Stomach (tissue), 9 donors: Measurements from ENCODE around the gene DIAPH3. TPM values are rescaled to one million over a fixed set of nuclear protein-coding genes. Genes with fewer than 3 reads are reported as not detected.

Experiments used
- DNase-seq, 2 donors: peaks; one replicate each; pipeline versions ENCODE4 v3.0.0 to v3.0.0-alpha.2; 2013 to 2019
- H3K27ac ChIP-seq, 5 donors: fragments of 200-600 bp in 4 of 5; sonication (generic) in 4 of 5; one replicate each; pipeline ENCODE4 v1.5.1; 2013 to 2019; ENCODE audit warnings: mild to moderate bottlenecking in 1 of 5, moderate library complexity in 1 of 5
- H3K27me3 ChIP-seq, 3 donors: fragments of 200-600 bp; sonication (generic); one replicate each; pipeline ENCODE4 v1.5.1; 2017 to 2019; ENCODE audit warnings: mixed run types in 1 of 3
- H3K36me3 ChIP-seq, 4 donors: fragments of 200-600 bp; sonication (generic); 1 replicate in 3 of 4; 2 replicates in 1 of 4; pipeline ENCODE4 v1.5.1; 2016 to 2019
- H3K4me1 ChIP-seq, 4 donors: fragments of 200-600 bp; sonication (generic); one replicate each; pipeline ENCODE4 v1.5.1; 2016 to 2019
- H3K4me3 ChIP-seq, 4 donors: fragments of 200-600 bp; sonication (generic) in 3 of 4; one replicate each; pipeline ENCODE4 v1.5.1; 2016 to 2019; ENCODE audit warnings: mild to moderate bottlenecking in 1 of 4
- H3K9me3 ChIP-seq, 4 donors: fragments of 200-600 bp; sonication (generic); one replicate each; pipeline ENCODE4 v1.5.1; 2016 to 2019
- CTCF ChIP-seq, 7 experiments: fragments of 450-650 bp in 4 of 7; fragments of 200-600 bp in 3 of 7; sonication (generic) in 3 of 7; IDR thresholded peaks; one replicate each; pipeline ENCODE4 v1.5.1; 2016 to 2019; ENCODE audit warnings: antibody characterized with exemption in 7 of 7, control low read depth in 2 of 7, mild to moderate bottlenecking in 1 of 7
- EP300 ChIP-seq: sonication (generic); formaldehyde crosslinking; IDR thresholded peaks from one replicate; pipeline ENCODE4 v1.6.1; 2017; ENCODE audit warnings: antibody characterized with exemption
- POLR2A ChIP-seq, 4 donors: fragments of 450-650 bp; IDR thresholded peaks; one replicate each; pipeline ENCODE4 v1.6.1; 2016; ENCODE audit warnings: antibody characterized with exemption in 4 of 4, control low read depth in 2 of 4, mild to moderate bottlenecking in 1 of 4, moderate library complexity in 1 of 4
- POLR2AphosphoS5 ChIP-seq, 3 donors: sonication (generic); formaldehyde crosslinking; IDR thresholded peaks; one replicate each; pipeline ENCODE4 v1.6.1; 2016; ENCODE audit warnings: antibody characterized with exemption in 3 of 3
- WGBS, 5 donors: extraction: QIAGEN DNeasy Blood & Tissue Kit in 3 of 5; methylation state at CpG; one replicate each; pipeline versions ENCODE4 v1.1.5 to v1.1.7; 2013 to 2018; 5-methylcytosine and 5-hydroxymethylcytosine counted together
- intact Hi-C: fragments of 100-400 bp; cut with DNase I; formaldehyde crosslinking; loops from one replicate; pipeline ENCODE4 v1.15.1; 2023; ENCODE audit warnings: low total_unique reads
- polyA plus RNA-seq, 3 donors: library from polyadenylated mRNA; stranded (reverse); fragments of 200-250 nt; gene quantifications; one replicate each; pipeline ENCODE4 v1.2.3, GENCODE V29; 2013
- total RNA-seq, 5 donors: library from RNA; depleted of rRNA; stranded (reverse); fragments of >200 nt; gene quantifications; one replicate each; pipeline versions ENCODE4 v1.1.0 to v1.2.3, GENCODE V29; 2014 to 2016
- donor health status: healthy with polysubstance abuse.
- donor health status: Bipolar disorder and iron deficiency.
- donor health status: healthy.

The DIAPH3 gene
- total and polyA plus RNA-seq, 8 donors = 2.5 to 12.1 (median 4.6) TPM

- 87 to 97% (median 93%) methylated on average over 6 of the region's 6 CpGs for WGBS, 5 donors
- Histone ChIP-seq H3K27ac (no peak overlapping the region), H3K4me3 (no peak overlapping the region), H3K27me3 (no peaks in the 10 kb centered on the region), H3K4me1 (no peaks in the 10 kb centered on the region), H3K36me3 (no peaks in the 10 kb centered on the region), H3K9me3 (no peaks in the 10 kb centered on the region)
- DNase-seq = no peak
- intact Hi-C loops = no loop called here
- TF ChIP-seq POLR2AphosphoS5 (IDR thresholded peaks at IDR 0.05) = no peak
- TF ChIP-seq EP300 = no peak
- no peak for TF ChIP-seq POLR2A (IDR thresholded peaks at IDR 0.05)
- TF ChIP-seq CTCF (IDR thresholded peaks at IDR 0.05) = no peak
Measured at GRCh38 chr13:59658738-59659330, 504.9 kb downstream of the DIAPH3 start.

DNA sequence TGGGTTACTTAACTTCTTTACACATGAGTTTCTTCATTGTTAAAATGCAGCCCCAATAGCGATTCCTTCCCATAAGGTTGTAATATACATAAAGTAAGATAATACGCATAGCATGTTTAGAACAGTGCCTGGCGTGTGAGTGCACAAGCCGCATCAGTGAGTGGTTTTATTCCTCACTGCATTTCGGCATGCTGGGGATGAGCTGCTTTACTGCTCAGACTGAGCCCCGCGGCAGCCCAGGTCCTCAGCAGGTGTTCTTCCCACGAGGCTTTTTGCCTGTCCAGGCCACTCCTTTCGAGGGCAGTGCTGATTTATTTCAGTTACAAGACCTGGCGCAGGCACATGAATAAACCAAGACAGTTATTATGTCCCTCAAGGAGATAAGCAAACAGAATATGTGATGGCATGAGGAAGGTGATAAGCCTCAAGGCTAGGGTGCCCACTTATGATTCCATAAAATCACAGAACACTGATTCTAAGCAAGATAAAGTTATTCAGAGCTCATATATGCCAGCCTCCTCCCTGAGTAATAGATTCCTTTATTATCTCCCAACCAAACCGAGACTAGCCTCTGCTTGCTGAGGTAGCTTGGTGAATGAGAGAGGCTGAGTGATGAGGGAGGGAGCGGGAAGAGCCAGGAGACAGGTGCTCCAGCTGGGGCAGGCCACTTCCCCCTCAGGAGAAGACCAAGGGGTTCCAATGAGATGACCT is 505.5 kb downstream of the DIAPH3 start:
- intact Hi-C loops = no loop called here
- DNase-seq = no peak
- no peaks in the 10 kb centered on the region for H3K9me3 ChIP-seq
- no peak overlapping the region for H3K4me3 ChIP-seq
- no peaks in the 10 kb centered on the region for H3K27me3 ChIP-seq
- TF ChIP-seq EP300 (no peak), POLR2A (IDR thresholded peaks at IDR 0.05) (no peak), POLR2AphosphoS5 (IDR thresholded peaks at IDR 0.05) (no peak), CTCF (IDR thresholded peaks at IDR 0.05) (no peak)
- 82 to 87% (median 86%) methylated on average over 12 of the region's 12 CpGs for WGBS, 5 donors
- H3K36me3 ChIP-seq = no peaks in the 10 kb centered on the region
- no peak overlapping the region for H3K27ac ChIP-seq
- no peaks in the 10 kb centered on the region for H3K4me1 ChIP-seq

DNA sequence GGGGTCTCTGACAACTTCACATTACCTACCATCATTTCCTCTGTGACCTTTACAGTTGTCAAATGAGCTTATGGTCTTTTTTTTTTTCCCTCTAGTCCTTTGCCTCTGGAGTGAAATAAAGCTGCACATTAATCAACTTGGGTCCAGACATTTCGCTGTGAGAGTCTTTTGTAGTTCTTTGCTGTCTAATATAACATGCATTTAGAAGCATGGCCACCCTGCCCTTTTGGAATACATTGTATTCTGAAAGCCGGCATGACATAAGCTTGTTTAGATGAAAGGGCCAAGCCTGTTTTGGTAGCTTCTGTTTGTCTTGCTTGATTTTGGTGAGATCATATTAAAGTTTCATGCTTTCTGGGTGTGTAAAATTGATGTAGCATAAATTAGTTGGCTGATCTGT is 509.8 kb downstream of the DIAPH3 start:
- Histone ChIP-seq H3K27ac (no peak overlapping the region), H3K36me3 (no peaks in the 10 kb centered on the region), H3K4me1 (no peaks in the 10 kb centered on the region), H3K4me3 (no peak overlapping the region), H3K27me3 (no peaks in the 10 kb centered on the region), H3K9me3 (no peaks in the 10 kb centered on the region)
- TF ChIP-seq POLR2AphosphoS5 (IDR thresholded peaks at IDR 0.05) (no peak), EP300 (no peak), POLR2A (IDR thresholded peaks at IDR 0.05) (no peak), CTCF (IDR thresholded peaks at IDR 0.05) (no peak)
- intact Hi-C loops = no loop called here
- WGBS, 5 donors = 81 to 89% (median 86%) methylated on average over 2 of the region's 2 CpGs
- no peak for DNase-seq

- Histone ChIP-seq H3K4me1 (no peaks in the 10 kb centered on the region), H3K4me3 (no peak overlapping the region), H3K9me3 (no peaks in the 10 kb centered on the region), H3K27me3 (no peaks in the 10 kb centered on the region), H3K27ac (no peak overlapping the region), H3K36me3 (no peaks in the 10 kb centered on the region)
- DNase-seq = no peak
- 92 to 94% (median 93%) methylated on average over 5 of the region's 5 CpGs for WGBS, 5 donors
- intact Hi-C loops = no loop called here
- TF ChIP-seq POLR2A (IDR thresholded peaks at IDR 0.05) (no peak), POLR2AphosphoS5 (IDR thresholded peaks at IDR 0.05) (no peak), EP300 (no peak), CTCF (IDR thresholded peaks at IDR 0.05) (no peak)
Measured at GRCh38 chr13:59651479-59651878, 512.2 kb downstream of the DIAPH3 start.
